Breast epithelium (tissue), 4 donors: ENCODE results near the gene ANK2. TPM values are rescaled to one million over a fixed set of nuclear protein-coding genes. Genes with fewer than 3 reads are reported as not detected.

Experiments
- DNase-seq, 2 donors: peaks; one replicate each; pipeline ENCODE4 v3.0.0-alpha.2; 2019; ENCODE audit warnings: low spot score in 2 of 2
- H3K27ac ChIP-seq, 2 donors: fragments of 200-600 bp; sonication (generic) in 1 of 2; one replicate each; pipeline ENCODE4 v1.5.1; 2016 to 2019; ENCODE audit warnings: mild to moderate bottlenecking in 1 of 2
- H3K27me3 ChIP-seq, 2 donors: fragments of 200-600 bp; sonication (generic) in 1 of 2; one replicate each; pipeline versions ENCODE4 v1.5.1 to v1.6.0; 2017 to 2019; ENCODE audit warnings: control low read depth in 1 of 2, mild to moderate bottlenecking in 1 of 2
- H3K36me3 ChIP-seq: fragments of 200-600 bp; one replicate; pipeline ENCODE4 v1.5.1; 2019
- H3K4me1 ChIP-seq, 2 donors: fragments of 200-600 bp; sonication (generic); one replicate each; pipeline ENCODE4 v1.5.1; 2016 to 2019; ENCODE audit warnings: control low read depth in 1 of 2
- H3K4me3 ChIP-seq, 3 donors: fragments of 200-600 bp; sonication (generic); 1 replicate in 2 of 3; 2 replicates in 1 of 3; pipeline ENCODE4 v1.5.1; 2016 to 2019; ENCODE audit warnings: mild to moderate bottlenecking in 3 of 3, moderate library complexity in 2 of 3
- H3K9me3 ChIP-seq, 2 donors: fragments of 200-600 bp; sonication (generic) in 1 of 2; one replicate each; pipeline ENCODE4 v1.5.1; 2016 to 2019; ENCODE audit warnings: control low read depth in 1 of 2
- POLR2A ChIP-seq: fragments of 450-650 bp; IDR thresholded peaks from one replicate; pipeline ENCODE4 v1.6.1; 2016; ENCODE audit warnings: antibody characterized with exemption, mild to moderate bottlenecking, moderate library complexity
- POLR2AphosphoS5 ChIP-seq, 3 donors: sonication (generic); formaldehyde crosslinking; IDR thresholded peaks; one replicate each; pipeline ENCODE4 v1.6.1; 2017; ENCODE audit warnings: antibody characterized with exemption in 3 of 3
- intact Hi-C: fragments of 100-400 bp; cut with DNase I; formaldehyde crosslinking; loops from one replicate; pipeline ENCODE4 v1.15.1; 2023; ENCODE audit warnings: low total_unique reads
- total RNA-seq, 3 donors: library from RNA; depleted of rRNA; stranded (reverse); fragments of >200 nt; gene quantifications; one replicate each; pipeline ENCODE4 v1.1.0, GENCODE V29; 2016
- TF ChIP-seq, protein P1 (sequence below), 3 donors: fragments of 450-650 bp; IDR thresholded peaks; one replicate each; pipeline ENCODE4 v1.5.1; 2016 to 2017; ENCODE audit warnings: antibody characterized with exemption in 3 of 3, mild to moderate bottlenecking in 3 of 3, moderate library complexity in 3 of 3

The ANK2 gene
- 100 to 1,000 TPM in 1 of 3 donors, 10 to 100 TPM in 2; 22.0 to 145 (median 36.7) TPM for total RNA-seq

DNA sequence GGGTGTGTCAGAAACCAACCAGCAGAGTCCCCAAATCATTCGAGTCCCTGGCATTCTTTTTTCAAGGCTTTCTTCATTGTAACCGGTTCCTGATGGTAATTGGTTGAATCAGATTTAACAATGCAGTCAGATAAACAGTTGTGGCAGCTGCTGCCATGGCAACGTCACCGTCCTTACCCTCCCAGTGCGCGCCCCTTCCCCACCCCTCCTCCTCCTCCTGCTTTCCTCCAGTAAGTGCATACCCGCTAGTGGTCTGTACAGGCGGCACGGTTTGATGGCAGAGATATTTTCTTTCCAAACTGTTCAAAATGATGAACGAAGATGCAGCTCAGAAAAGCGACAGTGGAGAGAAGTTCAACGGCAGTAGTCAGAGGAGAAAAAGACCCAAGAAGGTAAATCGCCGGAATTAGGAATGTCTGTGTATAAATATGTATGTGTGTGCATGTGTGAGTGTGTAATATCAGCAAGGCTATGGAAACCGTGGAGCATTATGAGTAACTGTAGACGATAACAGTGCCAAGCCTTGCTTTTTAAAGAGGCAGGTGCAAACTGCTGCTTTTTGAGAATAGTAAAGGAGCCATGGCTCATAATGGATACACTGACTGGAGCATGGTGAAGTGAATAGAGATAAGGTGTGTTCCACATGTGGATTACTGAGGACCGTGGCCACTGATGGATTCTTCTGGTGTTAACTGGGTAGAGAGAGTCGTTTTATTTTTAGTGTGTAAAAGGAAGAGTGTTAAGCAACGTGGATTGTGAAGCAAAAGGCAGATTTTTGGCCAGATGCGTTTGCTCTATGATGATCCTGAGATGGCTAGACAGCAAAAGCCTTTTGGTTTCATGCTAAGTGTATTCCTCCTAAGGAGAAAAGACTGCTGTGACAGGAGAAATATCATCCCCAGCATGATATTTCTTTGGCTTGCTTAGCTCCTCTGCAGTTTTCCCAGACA lies at the start of gene ANK2:
TSS of gene ANK2 (plus strand) at position 233 of the 950 bp plus-strand sequence. CDS start at position 309, 76 bp downstream.
- no peak for DNase-seq
- TF ChIP-seq, protein P1, sequence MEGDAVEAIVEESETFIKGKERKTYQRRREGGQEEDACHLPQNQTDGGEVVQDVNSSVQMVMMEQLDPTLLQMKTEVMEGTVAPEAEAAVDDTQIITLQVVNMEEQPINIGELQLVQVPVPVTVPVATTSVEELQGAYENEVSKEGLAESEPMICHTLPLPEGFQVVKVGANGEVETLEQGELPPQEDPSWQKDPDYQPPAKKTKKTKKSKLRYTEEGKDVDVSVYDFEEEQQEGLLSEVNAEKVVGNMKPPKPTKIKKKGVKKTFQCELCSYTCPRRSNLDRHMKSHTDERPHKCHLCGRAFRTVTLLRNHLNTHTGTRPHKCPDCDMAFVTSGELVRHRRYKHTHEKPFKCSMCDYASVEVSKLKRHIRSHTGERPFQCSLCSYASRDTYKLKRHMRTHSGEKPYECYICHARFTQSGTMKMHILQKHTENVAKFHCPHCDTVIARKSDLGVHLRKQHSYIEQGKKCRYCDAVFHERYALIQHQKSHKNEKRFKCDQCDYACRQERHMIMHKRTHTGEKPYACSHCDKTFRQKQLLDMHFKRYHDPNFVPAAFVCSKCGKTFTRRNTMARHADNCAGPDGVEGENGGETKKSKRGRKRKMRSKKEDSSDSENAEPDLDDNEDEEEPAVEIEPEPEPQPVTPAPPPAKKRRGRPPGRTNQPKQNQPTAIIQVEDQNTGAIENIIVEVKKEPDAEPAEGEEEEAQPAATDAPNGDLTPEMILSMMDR (IDR thresholded peaks at IDR 0.05), result no peak
- TF ChIP-seq POLR2A (no peak), POLR2AphosphoS5 (IDR thresholded peaks at IDR 0.05) (no peak)
- Histone ChIP-seq H3K9me3 (no peaks in the 10 kb centered on the region), H3K4me3 (no peak within 1 kb of the TSS), H3K4me1 (no peaks in the 10 kb centered on the region), H3K36me3 (no peaks in the 10 kb centered on the region), H3K27me3 (no peaks in the 10 kb centered on the region), H3K27ac (no peak within 1 kb of the TSS)
- intact Hi-C loops, result loop anchor here (5.0 kb wide), 1 partner anchor 1778 kb away; no protein-coding TSS in a partner anchor

DNA sequence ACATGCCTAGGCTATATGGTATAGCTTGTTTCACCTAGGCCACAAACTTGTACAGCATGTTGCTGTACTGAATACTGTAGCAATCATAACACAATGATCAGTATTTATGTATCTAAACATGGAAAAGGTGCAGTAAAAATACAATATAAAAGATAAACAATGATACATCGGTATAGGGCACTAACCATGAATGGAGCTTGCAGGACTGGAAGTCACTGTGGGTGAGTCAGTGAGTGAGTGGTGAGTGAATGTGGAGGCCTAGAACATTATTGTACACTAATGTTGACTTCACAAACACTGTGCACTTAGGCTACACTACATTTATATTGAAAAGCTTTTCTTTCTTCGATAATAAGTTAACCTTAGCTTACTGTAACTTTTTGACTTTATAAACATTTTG lies 45.6 kb upstream of the ANK2 start:
- no peaks in the 10 kb centered on the region for H3K4me1 ChIP-seq
- H3K9me3 ChIP-seq, result no peaks in the 10 kb centered on the region
- DNase-seq, result no peak
- no peaks in the 10 kb centered on the region for H3K27me3 ChIP-seq
- H3K27ac ChIP-seq, result no peak overlapping the region
- H3K36me3 ChIP-seq, result no peaks in the 10 kb centered on the region
- intact Hi-C loops, result no loop called here
- H3K4me3 ChIP-seq, result no peak overlapping the region
- TF ChIP-seq, protein P1 (IDR thresholded peaks at IDR 0.05), result no peak
- TF ChIP-seq POLR2A (no peak), POLR2AphosphoS5 (IDR thresholded peaks at IDR 0.05) (no peak)

DNA sequence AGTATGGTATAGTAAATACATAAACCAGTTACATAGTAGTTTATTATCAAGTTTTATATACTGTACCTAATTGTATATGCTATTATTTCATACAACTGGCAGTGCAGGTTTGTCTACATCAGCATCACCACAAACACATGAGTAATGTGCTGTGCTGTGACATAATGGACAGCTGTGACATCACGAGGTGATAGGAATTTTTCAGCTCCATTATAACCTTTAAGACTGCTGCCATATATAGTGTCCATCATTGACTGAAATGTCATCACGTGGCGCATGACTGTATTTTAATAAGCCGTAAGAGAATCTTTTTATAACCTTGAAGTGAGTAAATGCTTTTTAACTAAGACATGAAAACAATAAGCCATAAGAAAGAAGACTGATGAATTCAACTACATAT lies 44.8 kb upstream of the ANK2 start:
- H3K27ac ChIP-seq, result no peak overlapping the region
- no peaks in the 10 kb centered on the region for H3K9me3 ChIP-seq
- no peaks in the 10 kb centered on the region for H3K4me1 ChIP-seq
- no peak for DNase-seq
- intact Hi-C loops, result no loop called here
- no peaks in the 10 kb centered on the region for H3K36me3 ChIP-seq
- no peak overlapping the region for H3K4me3 ChIP-seq
- TF ChIP-seq POLR2A (no peak), POLR2AphosphoS5 (IDR thresholded peaks at IDR 0.05) (no peak)
- TF ChIP-seq, protein P1 (IDR thresholded peaks at IDR 0.05), result no peak
- no peaks in the 10 kb centered on the region for H3K27me3 ChIP-seq

DNA sequence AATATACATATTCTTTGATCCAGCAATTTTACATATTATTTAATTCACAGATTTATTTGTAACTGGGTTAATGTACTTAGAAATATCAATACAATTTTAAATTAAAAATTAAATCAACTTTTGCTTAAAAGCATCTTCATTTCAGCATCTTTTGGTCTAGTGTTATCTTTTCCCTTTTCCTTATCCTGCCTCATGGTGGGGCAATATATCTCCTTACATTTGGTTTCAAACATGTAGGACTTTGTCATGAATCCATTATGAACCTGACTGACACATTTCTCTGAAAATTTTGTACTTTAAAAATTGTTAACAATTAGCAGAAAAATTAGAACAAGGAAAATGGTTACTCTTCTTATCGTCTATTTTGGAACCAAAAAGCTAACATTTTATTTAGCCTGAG lies 42.8 kb upstream of the ANK2 start:
- no peaks in the 10 kb centered on the region for H3K4me1 ChIP-seq
- H3K36me3 ChIP-seq, result no peaks in the 10 kb centered on the region
- no peak for TF ChIP-seq POLR2A
- TF ChIP-seq, protein P1 (IDR thresholded peaks at IDR 0.05), result no peak
- no peak for TF ChIP-seq POLR2AphosphoS5 (IDR thresholded peaks at IDR 0.05)
- no peaks in the 10 kb centered on the region for H3K27me3 ChIP-seq
- DNase-seq, result no peak
- no peaks in the 10 kb centered on the region for H3K9me3 ChIP-seq
- no peak overlapping the region for H3K27ac ChIP-seq
- intact Hi-C loops, result no loop called here
- H3K4me3 ChIP-seq, result no peak overlapping the region

DNA sequence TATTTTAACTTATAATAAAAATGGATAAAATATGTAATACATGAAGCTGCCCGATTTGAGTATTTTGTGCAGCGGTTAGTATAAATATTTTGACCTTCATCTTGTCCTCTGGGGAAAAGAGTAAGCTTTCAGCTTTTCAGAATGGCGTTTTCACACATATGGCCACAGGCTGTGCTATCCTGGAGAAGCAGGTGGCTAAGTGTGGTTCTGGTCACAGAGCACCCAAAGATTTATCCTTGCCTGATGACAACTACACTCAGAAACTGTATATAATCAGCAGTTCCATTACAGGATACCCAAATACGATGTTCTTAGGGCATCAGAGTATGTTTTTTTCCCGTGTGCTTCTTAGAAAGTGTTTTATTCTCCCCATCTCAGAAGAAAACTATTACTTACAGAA lies 42.3 kb upstream of the ANK2 start:
- intact Hi-C loops, result no loop called here

More for the DNA sequence above, 42.3 kb upstream of the ANK2 start:
- Histone ChIP-seq H3K4me1 (no peaks in the 10 kb centered on the region), H3K36me3 (no peaks in the 10 kb centered on the region), H3K27ac (no peak overlapping the region), H3K27me3 (no peaks in the 10 kb centered on the region), H3K9me3 (no peaks in the 10 kb centered on the region), H3K4me3 (no peak overlapping the region)
- TF ChIP-seq POLR2AphosphoS5 (IDR thresholded peaks at IDR 0.05), result no peak
- TF ChIP-seq, protein P1 (IDR thresholded peaks at IDR 0.05), result no peak
- TF ChIP-seq POLR2A, result no peak
- no peak for DNase-seq
